GM19193 (cell line): ENCODE data around the gene AXL.

ENCODE experiments used
- POLR2A ChIP-seq: IDR thresholded peaks from 4 replicates; pipeline ENCODE4 v1.6.1; 2011; ENCODE audit not compliant: insufficient read depth, insufficient read length; ENCODE audit errors: extremely low read depth

Gene AXL

DNA sequence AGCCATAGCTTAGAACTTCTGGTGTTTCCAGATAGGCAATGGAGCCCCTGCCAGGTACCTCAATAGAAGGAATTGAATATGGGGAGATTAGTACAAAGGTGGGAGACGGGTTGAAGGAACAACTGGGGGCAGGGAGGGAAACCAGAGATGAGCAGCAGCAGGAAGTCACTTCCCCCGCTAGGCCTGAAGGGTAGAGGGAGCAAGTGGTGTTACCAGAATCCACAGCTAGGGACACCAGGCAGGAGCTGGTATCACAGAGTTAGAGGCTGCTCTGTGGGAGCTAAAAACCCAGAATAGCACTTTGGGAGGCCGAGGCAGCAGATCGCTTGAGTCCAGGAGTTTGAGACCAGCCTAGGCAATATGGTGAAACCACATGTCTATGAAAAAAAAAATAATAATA, 29.9 kb downstream of the AXL start:
- TF ChIP-seq POLR2A = no peak

- TF ChIP-seq POLR2A = no peak
These were observed 30.8 kb downstream of the AXL start for GRCh38 chr19:41249707-41250423.

DNA sequence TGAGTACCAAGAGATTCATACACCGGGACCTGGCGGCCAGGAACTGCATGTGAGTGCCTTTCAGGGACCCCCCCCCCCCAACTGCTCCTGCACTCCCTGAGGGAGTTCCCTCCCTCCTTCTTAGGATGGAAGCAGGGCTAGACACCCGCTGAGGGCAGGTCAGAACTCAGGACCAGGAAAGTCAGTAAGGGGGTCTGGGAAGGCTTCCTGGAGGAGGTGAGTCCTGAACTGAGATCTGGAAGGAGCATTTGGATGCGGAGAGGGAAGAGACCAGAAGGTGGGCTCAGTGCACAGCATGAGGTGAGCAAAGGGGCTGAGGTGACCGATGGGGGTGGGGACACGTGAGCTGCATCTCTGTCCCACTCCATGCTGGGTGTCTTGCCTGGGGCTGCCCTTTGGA, 34.6 kb downstream of the AXL start:
- no peak for TF ChIP-seq POLR2A

- TF ChIP-seq POLR2A = no peak
These were observed 36.1 kb downstream of the AXL start for GRCh38 chr19:41255171-41255570.

GRCh38 chr19:41261474-41262190, 42.6 kb downstream of the AXL start:
- no peak for TF ChIP-seq POLR2A

- TF ChIP-seq POLR2A = peak; percentile 65
These were observed 44.2 kb downstream of the AXL start for GRCh38 chr19:41263042-41263849.

DNA sequence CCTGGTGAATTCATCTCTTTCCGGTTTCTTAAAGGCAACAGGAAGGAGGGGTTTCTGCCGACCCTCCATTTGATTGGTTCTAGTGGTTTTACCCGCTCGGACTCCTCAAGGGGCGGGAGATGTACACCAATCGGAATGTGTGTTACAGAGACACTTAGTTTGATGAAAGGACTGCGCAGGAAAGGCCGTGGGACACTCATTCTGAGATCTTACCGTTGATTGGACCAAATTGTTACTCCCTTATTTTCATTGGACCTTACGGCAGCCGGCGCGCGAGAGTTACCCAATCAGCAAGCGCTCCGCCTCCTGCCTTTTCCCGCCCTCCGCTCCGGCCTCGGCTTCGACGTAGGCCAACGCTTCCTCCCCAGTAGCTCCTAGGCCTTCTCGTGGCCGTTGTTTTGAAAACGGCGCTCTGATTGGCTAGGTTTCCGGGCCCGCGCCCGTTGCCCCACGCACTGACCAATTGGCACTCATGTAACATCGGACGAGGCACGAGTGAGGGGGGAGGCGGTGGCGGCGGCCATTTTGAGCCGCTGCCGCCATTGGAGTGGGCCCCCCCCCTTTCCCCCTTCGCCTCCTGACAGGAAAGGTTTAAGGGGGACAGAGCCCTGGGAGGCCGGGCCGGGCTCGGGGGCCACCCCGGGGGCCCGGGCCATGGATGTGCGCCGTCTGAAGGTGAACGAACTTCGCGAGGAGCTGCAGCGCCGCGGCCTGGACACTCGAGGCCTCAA, 45.0 kb downstream of the AXL start, which contains the start of gene HNRNPUL1:
Gene HNRNPUL1 (plus strand): TSS at position 523 of the 731 bp plus-strand sequence. CDS start 132 bp downstream, at position 655.
- TF ChIP-seq POLR2A = peak; percentile 31

DNA sequence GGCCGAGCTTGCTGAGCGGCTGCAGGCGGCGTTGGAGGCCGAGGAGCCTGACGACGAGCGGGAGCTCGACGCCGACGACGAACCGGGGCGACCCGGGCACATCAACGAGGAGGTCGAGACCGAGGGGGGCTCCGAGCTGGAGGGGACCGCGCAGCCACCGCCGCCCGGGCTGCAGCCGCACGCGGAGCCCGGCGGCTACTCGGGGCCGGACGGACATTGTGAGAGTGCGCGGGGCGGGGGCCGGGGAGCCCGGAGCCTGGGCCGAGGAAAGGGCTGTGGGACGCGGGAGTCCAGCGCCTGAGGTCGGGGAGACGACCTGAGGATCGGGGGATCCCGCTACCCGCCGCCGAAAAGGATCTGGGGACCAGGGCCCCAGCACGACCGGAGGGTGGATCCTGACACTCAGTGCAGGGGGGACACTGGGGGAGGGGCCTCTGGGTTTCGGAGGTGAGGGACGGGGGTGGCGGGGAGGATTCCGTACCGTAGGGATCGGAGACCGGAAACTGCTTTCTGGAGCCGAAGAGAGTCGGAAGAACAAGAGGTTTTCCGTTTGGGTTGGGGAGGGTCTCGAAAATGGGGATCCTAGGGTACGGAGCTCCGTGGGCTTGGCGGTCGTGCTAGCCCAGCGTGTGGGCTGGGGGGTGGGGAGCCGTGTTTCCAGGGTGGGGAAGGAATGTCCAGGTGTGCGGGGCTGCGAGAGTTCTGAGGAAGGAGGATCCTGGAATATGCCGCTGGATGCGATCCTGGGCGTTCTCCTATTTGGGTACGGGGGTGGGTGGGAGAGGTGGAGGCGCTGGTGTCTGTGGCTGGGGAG, 45.8 kb downstream of the AXL start:
- TF ChIP-seq POLR2A = peak; percentile 66

GRCh38 chr19:41265395-41266153, 46.6 kb downstream of the AXL start:
- no peak for TF ChIP-seq POLR2A

DNA sequence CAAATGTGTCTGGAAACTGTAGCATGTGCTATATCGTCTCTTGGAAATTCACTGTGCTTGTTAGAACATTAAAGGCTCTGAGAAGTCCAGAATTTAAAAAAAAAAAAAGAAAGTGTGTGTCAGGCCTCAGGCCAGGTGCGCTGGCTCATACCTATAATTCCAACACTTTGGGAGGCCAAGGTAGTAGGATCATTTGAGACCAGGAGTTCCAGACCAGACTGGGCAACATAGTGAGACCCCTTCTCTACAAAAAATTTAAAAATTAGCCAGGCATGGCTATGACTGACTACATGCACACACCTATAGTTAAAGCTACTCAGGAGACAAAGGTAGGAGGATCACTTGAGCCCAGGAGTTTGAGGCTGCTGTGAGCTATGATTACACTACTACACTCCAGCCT, 50.0 kb downstream of the AXL start:
- no peak for TF ChIP-seq POLR2A

DNA sequence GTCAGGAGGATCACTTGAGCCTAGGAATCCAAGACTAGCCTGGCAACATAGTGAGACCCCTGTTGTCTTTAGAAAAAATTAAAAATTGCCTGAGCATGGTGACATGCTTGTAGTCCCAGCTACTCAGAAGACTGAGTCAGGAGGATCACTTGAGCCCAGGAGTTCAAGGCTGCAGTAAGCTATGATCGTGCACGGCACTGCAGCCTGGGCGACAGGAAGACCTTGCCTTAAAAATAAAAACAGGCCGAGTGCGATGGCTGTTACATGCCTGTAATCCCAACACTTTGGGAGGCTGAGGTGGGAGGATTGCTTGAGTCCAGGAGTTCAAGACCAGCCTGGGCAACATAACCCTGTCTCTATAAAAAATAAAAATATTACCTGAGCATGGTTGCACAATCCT, 50.5 kb downstream of the AXL start:
- TF ChIP-seq POLR2A = no peak

GRCh38 chr19:41273076-41273475, 54.1 kb downstream of the AXL start:
- TF ChIP-seq POLR2A = no peak

GRCh38 chr19:41274802-41275201, 55.8 kb downstream of the AXL start:
- TF ChIP-seq POLR2A = no peak
